ENCODE results near the gene C3orf20. TPM values are rescaled to one million over a fixed set of nuclear protein-coding genes. Genes with fewer than 3 reads are reported as not detected.
A peak's percentile ranks its signal among the peaks of the same experiment; 100 is the strongest.

The C3orf20 gene
- total RNA-seq, 4 donors from 2014 or later = 0.29 TPM; not detected in 3

DNA sequence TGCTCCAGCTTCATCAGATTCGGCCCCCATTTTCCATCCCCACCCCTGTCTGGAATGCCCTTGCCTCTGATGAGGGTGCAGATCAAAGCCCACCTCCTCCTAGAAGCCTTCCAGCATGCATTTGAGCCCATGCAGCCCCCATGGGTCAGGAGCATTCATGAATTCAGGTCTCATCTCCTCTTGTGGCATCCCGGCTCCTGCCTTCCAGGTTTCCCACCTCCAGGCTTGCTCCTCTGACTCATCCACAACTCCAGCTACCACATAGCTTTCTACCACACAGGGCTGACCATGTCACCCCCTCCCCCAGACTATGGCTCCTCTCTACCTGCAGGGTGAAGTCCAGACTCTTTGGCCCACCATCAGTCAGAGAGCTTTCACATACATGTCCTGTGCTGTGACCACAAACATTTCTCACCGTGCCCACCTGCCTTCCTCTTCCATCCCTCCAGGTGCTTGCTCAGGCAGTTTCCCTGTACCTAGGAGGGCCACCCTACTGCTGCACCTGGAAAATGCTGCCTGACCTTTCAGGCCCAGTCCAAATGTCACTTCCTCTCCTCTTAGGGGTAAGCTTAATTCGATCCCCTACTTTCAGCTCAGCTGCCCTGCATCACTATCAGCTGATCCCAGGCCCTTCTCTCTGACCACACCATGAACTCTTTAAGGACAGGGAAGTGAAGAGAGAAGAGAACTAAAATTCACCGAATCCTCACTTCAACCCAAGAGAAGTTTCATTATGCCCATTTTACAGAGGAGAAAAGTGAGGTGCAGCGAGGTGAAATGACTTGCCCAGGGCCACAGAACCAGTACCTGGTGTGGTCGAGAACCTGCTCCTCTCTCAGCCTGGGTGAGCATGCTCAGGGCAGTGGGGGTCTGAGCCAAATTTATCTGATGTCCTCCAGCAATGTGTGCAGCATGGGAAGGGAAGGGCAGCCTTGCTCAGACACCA, 130.2 kb downstream of the C3orf20 start:
- no peak for DNase-seq
- H3K9me3 ChIP-seq = no peaks in the 10 kb centered on the region
- no peak overlapping the region for H3K4me3 ChIP-seq (replicated peaks in 1 of 3)
- TF ChIP-seq POLR2A (IDR thresholded peaks at IDR 0.05) = no peak
- TF ChIP-seq, protein P1, sequence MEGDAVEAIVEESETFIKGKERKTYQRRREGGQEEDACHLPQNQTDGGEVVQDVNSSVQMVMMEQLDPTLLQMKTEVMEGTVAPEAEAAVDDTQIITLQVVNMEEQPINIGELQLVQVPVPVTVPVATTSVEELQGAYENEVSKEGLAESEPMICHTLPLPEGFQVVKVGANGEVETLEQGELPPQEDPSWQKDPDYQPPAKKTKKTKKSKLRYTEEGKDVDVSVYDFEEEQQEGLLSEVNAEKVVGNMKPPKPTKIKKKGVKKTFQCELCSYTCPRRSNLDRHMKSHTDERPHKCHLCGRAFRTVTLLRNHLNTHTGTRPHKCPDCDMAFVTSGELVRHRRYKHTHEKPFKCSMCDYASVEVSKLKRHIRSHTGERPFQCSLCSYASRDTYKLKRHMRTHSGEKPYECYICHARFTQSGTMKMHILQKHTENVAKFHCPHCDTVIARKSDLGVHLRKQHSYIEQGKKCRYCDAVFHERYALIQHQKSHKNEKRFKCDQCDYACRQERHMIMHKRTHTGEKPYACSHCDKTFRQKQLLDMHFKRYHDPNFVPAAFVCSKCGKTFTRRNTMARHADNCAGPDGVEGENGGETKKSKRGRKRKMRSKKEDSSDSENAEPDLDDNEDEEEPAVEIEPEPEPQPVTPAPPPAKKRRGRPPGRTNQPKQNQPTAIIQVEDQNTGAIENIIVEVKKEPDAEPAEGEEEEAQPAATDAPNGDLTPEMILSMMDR (IDR thresholded peaks at IDR 0.05) = no peak
- peak overlapping the region in 1 of 3 donors; percentile 38 for H3K27ac ChIP-seq
- peaks cover 0 to 8% of the 10 kb centered on the region in 2 donors for H3K4me1 ChIP-seq
- no peaks in the 10 kb centered on the region for H3K27me3 ChIP-seq
- H3K36me3 ChIP-seq = no peaks in the 10 kb centered on the region
- intact Hi-C loops (cut with DNase I) = no loop called here
- WGBS, 2 donors = 67 to 78% methylated on average over 7 of the region's 7 CpGs

DNA sequence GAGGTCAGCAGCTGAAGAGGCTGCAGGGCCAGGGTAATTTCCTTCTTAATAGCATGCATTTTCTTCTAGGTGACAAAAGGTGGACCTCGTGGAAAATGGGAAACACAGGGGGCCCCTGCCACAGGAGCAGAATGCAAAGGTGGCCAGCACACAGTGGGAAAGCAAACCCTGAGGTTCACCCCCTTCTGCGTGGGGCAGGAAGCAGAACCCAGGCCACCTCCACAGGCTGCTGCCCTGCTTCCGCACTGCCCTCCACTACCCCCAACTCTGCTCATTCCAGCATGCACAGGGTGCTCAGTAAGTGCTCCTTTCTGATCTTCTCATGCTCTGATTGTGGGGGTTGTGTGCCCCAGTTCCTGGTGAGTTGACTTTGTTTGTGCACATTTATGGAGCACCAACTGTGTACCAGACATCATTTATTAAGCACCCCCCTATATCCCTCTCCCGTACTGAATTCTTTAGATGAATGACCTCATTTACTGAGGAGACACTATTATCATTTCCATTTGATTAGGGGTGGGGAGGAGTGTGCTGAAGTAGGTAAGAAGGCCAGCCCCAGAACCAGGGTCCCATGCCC, 131.1 kb downstream of the C3orf20 start:
- 61 to 75% methylated on average over 4 of the region's 4 CpGs for WGBS, 2 donors
- no peaks in the 10 kb centered on the region for H3K9me3 ChIP-seq
- DNase-seq = no peak
- H3K27me3 ChIP-seq = no peaks in the 10 kb centered on the region
- peaks cover 0 to 8% of the 10 kb centered on the region in 2 donors for H3K4me1 ChIP-seq
- H3K4me3 ChIP-seq (replicated peaks in 1 of 3) = no peak overlapping the region
- intact Hi-C loops (cut with DNase I) = no loop called here
- H3K27ac ChIP-seq = no peak overlapping the region
- TF ChIP-seq, protein P1 (IDR thresholded peaks at IDR 0.05) = no peak
- no peak for TF ChIP-seq POLR2A (IDR thresholded peaks at IDR 0.05)
- H3K36me3 ChIP-seq = no peaks in the 10 kb centered on the region

DNA sequence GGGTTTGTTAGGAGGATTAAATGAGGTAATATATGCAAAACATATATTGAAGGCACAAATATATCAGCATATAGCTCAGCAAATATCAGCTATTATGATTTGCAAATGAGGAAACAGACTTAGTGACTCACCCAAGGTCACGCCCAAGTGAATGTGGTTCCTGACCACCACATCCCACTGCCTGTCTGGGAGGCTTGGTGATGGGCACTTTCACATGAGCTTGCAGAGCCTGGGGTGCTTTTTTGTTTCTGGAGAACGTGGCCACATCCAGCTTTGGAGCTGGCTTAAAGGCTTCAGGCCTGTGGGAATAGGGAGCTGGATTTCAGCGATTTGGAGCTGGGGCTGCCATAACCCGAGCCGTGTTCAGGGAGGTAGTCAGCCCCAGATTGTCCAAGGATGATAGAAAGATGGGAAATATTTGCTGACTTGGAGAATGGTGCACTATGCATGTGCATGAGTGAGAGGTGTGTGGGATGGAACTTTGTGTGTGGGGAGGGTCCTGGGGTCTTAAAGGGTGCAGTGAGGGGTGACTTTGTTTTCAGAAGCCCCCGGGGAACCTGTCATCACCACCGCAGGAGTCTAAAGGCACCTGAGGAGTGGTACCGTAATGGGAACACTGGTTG, 131.8 kb downstream of the C3orf20 start:
- Histone ChIP-seq H3K27me3 (peaks cover 4% of the 10 kb centered on the region), H3K9me3 (no peaks in the 10 kb centered on the region), H3K27ac (no peak overlapping the region), H3K4me3 (replicated peaks in 1 of 3) (no peak overlapping the region), H3K36me3 (no peaks in the 10 kb centered on the region), H3K4me1 (peaks cover 0 to 8% of the 10 kb centered on the region in 2 donors)
- intact Hi-C loops (cut with DNase I) = no loop called here
- 57 to 64% methylated on average over 8 of the region's 8 CpGs for WGBS, 2 donors
- no peak for DNase-seq
- no peak for TF ChIP-seq POLR2A (IDR thresholded peaks at IDR 0.05)
- TF ChIP-seq, protein P1 (IDR thresholded peaks at IDR 0.05) = no peak

DNA sequence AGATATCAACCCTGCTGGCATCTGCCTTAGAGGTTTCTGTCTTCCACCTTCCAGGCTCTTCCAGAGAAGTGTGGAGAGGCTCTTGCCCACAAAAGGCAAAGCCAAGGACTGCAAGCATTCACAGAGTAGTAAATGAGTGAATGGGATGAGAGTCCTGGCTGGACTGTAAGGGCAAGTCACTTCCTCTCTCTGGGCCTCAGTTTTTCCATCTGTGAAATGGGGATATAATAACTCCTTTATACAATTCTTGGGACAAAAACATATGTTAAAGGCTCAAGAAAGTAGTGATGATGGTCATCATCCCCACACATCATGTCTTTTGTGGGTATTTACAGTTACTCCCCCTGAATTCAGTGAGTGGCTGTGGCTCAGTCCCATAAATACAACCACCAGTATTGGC, 133.1 kb downstream of the C3orf20 start:
- H3K27me3 ChIP-seq = peaks cover 4% of the 10 kb centered on the region
- TF ChIP-seq, protein P1 (IDR thresholded peaks at IDR 0.05) = no peak
- TF ChIP-seq POLR2A (IDR thresholded peaks at IDR 0.05) = no peak
- no peak overlapping the region for H3K27ac ChIP-seq
- H3K9me3 ChIP-seq = no peaks in the 10 kb centered on the region
- no peaks in the 10 kb centered on the region for H3K36me3 ChIP-seq
- DNase-seq = no peak
- intact Hi-C loops (cut with DNase I) = no loop called here
- H3K4me3 ChIP-seq (replicated peaks in 1 of 3) = no peak overlapping the region
- peaks cover 0 to 8% of the 10 kb centered on the region in 2 donors for H3K4me1 ChIP-seq
